K562 (cell line): Measurements from ENCODE around the gene GPR142. TPM values are rescaled to one million over a fixed set of nuclear protein-coding genes. Genes with fewer than 3 reads are reported as not detected.

Source experiments
- ATAC-seq: fragments of 200-7000 bp; cut with Tn5 transposase; 3 replicates; pipeline ENCODE4 v1.9.1; 2020; ENCODE audit warnings: moderate library complexity
- BruUV-seq: library from RNA; stranded (reverse); fragments of 400-500 nt; replicated peaks from 2 replicates; lab custom pipeline; 2021; lab: Mats Ljungman, UMichigan
- CTCF ChIA-PET: fragments of 300-600 bp; formaldehyde crosslinking; extraction: SDS; loops from one replicate; lab custom pipeline; 2021; ENCODE audit warnings: low intra/inter-chr PET ratio; lab: Yijun Ruan, JAX
- POLR2A ChIA-PET: fragments of 300-600, 350-650 bp; sonication (Branson Sonifier 250); formaldehyde crosslinking; extraction: SDS; loops from one replicate; lab custom pipeline; 2021; ENCODE audit warnings: antibody characterized with exemption, inconsistent platforms; lab: Yijun Ruan, JAX
- DNase-seq, 4 experiments: peaks; one replicate each; pipeline versions ENCODE4 v3.0.0 to v3.0.0-alpha.2; 2011 to 2018; ENCODE audit warnings: low spot score in 3 of 4, mixed read lengths in 3 of 4; ENCODE audit errors: extremely low read depth in 1 of 4
- FAIRE-seq: peaks from 2 replicates; lab custom pipeline; 2011; peaks lifted over from hg19 to GRCh38; lab: Jason Lieb, UNC
- H2AFZ ChIP-seq: 2 replicates; pipeline ENCODE4 v1.6.0; 2011; ENCODE audit warnings: low read depth, low read length, control low read depth, inconsistent platforms
- H3K27ac ChIP-seq: fragments of 200-600 bp; 3 replicates; pipeline ENCODE4 v1.8.0; 2011; ENCODE audit warnings: low read depth, mild to moderate bottlenecking, control low read depth, inconsistent platforms, low read length, moderate library complexity, mixed read lengths; ENCODE audit errors: extremely low read depth
- H3K27me3 ChIP-seq, 2 experiments: fragments of 300-600 bp in 1 of 2; 2 replicates in 1 of 2; 3 replicates in 1 of 2; pipeline versions ENCODE4 v1.6.0 to v1.8.0; 2011; ENCODE audit warnings: inconsistent platforms in 2 of 2, low read length in 2 of 2, mild to moderate bottlenecking in 1 of 2, mixed read lengths in 1 of 2, moderate library complexity in 1 of 2; ENCODE audit not compliant: control insufficient read depth in 2 of 2, insufficient read depth in 2 of 2
- H3K36me3 ChIP-seq: fragments of 300-600 bp; 3 replicates; pipeline ENCODE4 v1.8.0; 2011; ENCODE audit warnings: mild to moderate bottlenecking, low read length, inconsistent platforms; ENCODE audit not compliant: control insufficient read depth, insufficient read depth
- H3K4me1 ChIP-seq, 2 experiments: fragments of 200-600 bp in 1 of 2; replicated peaks in 1 of 2; 2 replicates in 1 of 2; 3 replicates in 1 of 2; pipeline versions ENCODE4 v1.5.1 to v1.8.0; 2011; ENCODE audit warnings: inconsistent platforms in 2 of 2, low read length in 2 of 2, mild to moderate bottlenecking in 1 of 2, mixed read lengths in 1 of 2, moderate library complexity in 1 of 2; ENCODE audit not compliant: control insufficient read depth in 2 of 2, insufficient read depth in 2 of 2
- H3K4me2 ChIP-seq: 2 replicates; pipeline ENCODE4 v1.6.1; 2011; ENCODE audit warnings: low read length, control low read depth, inconsistent platforms, mixed read lengths; ENCODE audit not compliant: insufficient read depth
- H3K4me3 ChIP-seq: fragments of 200-600 bp; sonication (generic), shearing (Covaris generic); 2 replicates; pipeline ENCODE4 v1.5.1; 2016; ENCODE audit warnings: control low read depth, inconsistent platforms
- H3K79me2 ChIP-seq: fragments of 200-600 bp; 3 replicates; pipeline ENCODE4 v1.8.0; 2011; ENCODE audit warnings: low read length, inconsistent platforms; ENCODE audit not compliant: control insufficient read depth, insufficient read depth
- H3K9ac ChIP-seq, 2 experiments: 2 replicates each; pipeline versions ENCODE4 v1.6.0 to v1.6.1; 2011; ENCODE audit warnings: low read depth in 2 of 2, low read length in 2 of 2, control low read depth in 1 of 2, inconsistent platforms in 1 of 2, mild to moderate bottlenecking in 1 of 2, mixed read lengths in 1 of 2; ENCODE audit not compliant: insufficient read depth in 1 of 2
- H3K9me1 ChIP-seq: one replicate; pipeline ENCODE4 v1.6.0; 2011; ENCODE audit warnings: inconsistent platforms, mild to moderate bottlenecking, low read length, moderate library complexity; ENCODE audit not compliant: control insufficient read depth, insufficient read depth
- H3K9me3 ChIP-seq: replicated peaks from 2 replicates; pipeline ENCODE4 v1.5.1; 2011; ENCODE audit warnings: low read depth, low read length, inconsistent platforms; ENCODE audit not compliant: control insufficient read depth, insufficient read depth
- H4K20me1 ChIP-seq: replicated peaks from 2 replicates; pipeline ENCODE4 v1.6.1; 2011; ENCODE audit warnings: low read length, inconsistent platforms, mixed read lengths; ENCODE audit not compliant: control insufficient read depth, insufficient read depth
- ARHGAP35 ChIP-seq: fragments of 450-650 bp; IDR thresholded peaks from 2 replicates; pipeline ENCODE4 v1.6.1; 2018; ENCODE audit not compliant: partially characterized antibody
- CEBPB ChIP-seq: fragments of 450-650 bp; IDR thresholded peaks from 2 replicates; pipeline ENCODE4 v1.6.1; 2016; ENCODE audit warnings: missing genetic modification characterization, missing compliant biosample characterization
- CEBPG ChIP-seq, 3 experiments: fragments of 200-800 bp in 1 of 3; sonication (Bioruptor generic) in 1 of 3; sonication (generic) in 1 of 3; formaldehyde crosslinking in 1 of 3; IDR thresholded peaks in 2 of 3; conservative IDR thresholded peaks in 1 of 3; 2 replicates each; pipeline versions ENCODE4 v1.6.1 to v1.8.0; 2016 to 2022; ENCODE audit warnings: missing compliant biosample characterization in 2 of 3, missing genetic modification characterization in 2 of 3, mild to moderate bottlenecking in 1 of 3, missing genetic modification reagents in 1 of 3
- CSDE1 ChIP-seq, 2 experiments: fragments of 450-650 bp; IDR thresholded peaks; 2 replicates each; pipeline ENCODE4 v1.6.1; 2016; ENCODE audit warnings: mild to moderate bottlenecking in 1 of 2
- GATA2 ChIP-seq: sonication (generic); formaldehyde crosslinking; IDR thresholded peaks from 2 replicates; pipeline ENCODE4 v1.4.0; 2020; ENCODE audit warnings: mild to moderate bottlenecking, missing genetic modification reagents
- HCFC1 ChIP-seq: IDR thresholded peaks from 2 replicates; pipeline ENCODE4 v1.6.1; 2012; ENCODE audit warnings: low read depth, low read length, improper control_type of control experiment
- MAFK ChIP-seq: IDR thresholded peaks from 2 replicates; pipeline ENCODE4 v1.6.1; 2011; ENCODE audit warnings: low read length, improper control_type of control experiment
- MAX ChIP-seq: sonication (generic); formaldehyde crosslinking; IDR thresholded peaks from 2 replicates; pipeline ENCODE4 v1.9.0; 2022; ENCODE audit warnings: mild to moderate bottlenecking, missing genetic modification reagents
- NCOA6 ChIP-seq: fragments of 450-650 bp; IDR thresholded peaks from 2 replicates; pipeline ENCODE4 v1.6.1; 2017; ENCODE audit warnings: mild to moderate bottlenecking
- NR3C1 ChIP-seq: sonication (generic); formaldehyde crosslinking; IDR thresholded peaks from 2 replicates; pipeline ENCODE4 v1.8.1; 2022; ENCODE audit warnings: missing genetic modification reagents
- PPARD ChIP-seq: fragments of 250-450 bp; sonication (Bioruptor Pico); IDR thresholded peaks from 2 replicates; pipeline ENCODE4 v1.8.0; 2022; ENCODE audit warnings: inconsistent platforms, mild to moderate bottlenecking, moderate library complexity
- SAP30 ChIP-seq: fragments of 200-600 bp; sonication (generic); IDR thresholded peaks from 2 replicates; pipeline ENCODE4 v1.6.1; 2012; ENCODE audit warnings: borderline replicate concordance, low read depth, mild to moderate bottlenecking, moderate library complexity, low read length, control low read depth, inconsistent platforms; ENCODE audit not compliant: insufficient read depth, poor library complexity, severe bottlenecking
- SMARCA4 ChIP-seq: fragments of 450-650 bp; IDR thresholded peaks from 2 replicates; pipeline ENCODE4 v1.6.1; 2016
- SRF ChIP-seq, 2 experiments: fragments of 250-450, 450-650 bp in 1 of 2; sonication (Bioruptor Pico) in 1 of 2; sonication (generic) in 1 of 2; formaldehyde crosslinking; IDR thresholded peaks; 2 replicates each; pipeline versions ENCODE4 v1.5.0 to v1.5.1; 2020 to 2022; ENCODE audit warnings: mild to moderate bottlenecking in 1 of 2, missing genetic modification reagents in 1 of 2
- TEAD4 ChIP-seq, 2 experiments: sonication (generic) in 1 of 2; formaldehyde crosslinking in 1 of 2; IDR thresholded peaks; 2 replicates each; pipeline versions ENCODE4 v1.6.1 to v1.8.0; 2012 to 2022; ENCODE audit warnings: borderline replicate concordance in 1 of 2, inconsistent platforms in 1 of 2, low read length in 1 of 2, mild to moderate bottlenecking in 1 of 2, missing genetic modification reagents in 1 of 2
- ZNF41 ChIP-seq: fragments of 250-450 bp; sonication (Bioruptor Pico); conservative IDR thresholded peaks from 2 replicates; pipeline ENCODE4 v1.4.0; 2020; ENCODE audit warnings: mild to moderate bottlenecking
- ZNF696 ChIP-seq: fragments of 250-450 bp; sonication (Bioruptor Pico); conservative IDR thresholded peaks from 2 replicates; pipeline ENCODE4 v1.4.0; 2020; ENCODE audit warnings: mild to moderate bottlenecking, moderate library complexity
- ZNF830 ChIP-seq: fragments of 250-450 bp; sonication (Bioruptor Pico); IDR thresholded peaks from 2 replicates; pipeline ENCODE4 v1.5.0; 2021; ENCODE audit warnings: mild to moderate bottlenecking
- WGBS: fragments of 100-300 bp; shearing (Covaris generic); methylation state at CpG from one replicate; pipeline ENCODE4 v1.1.6; 2016; ENCODE audit warnings: low coverage, mixed read lengths; ENCODE audit not compliant: insufficient coverage; ENCODE audit errors: missing lambda C conversion rate; 5-methylcytosine and 5-hydroxymethylcytosine counted together
- in situ Hi-C: fragments of 300-500 bp; cut with MboI; formaldehyde crosslinking; loops from 4 replicates; pipeline ENCODE4 v1.15.0; 2018; ENCODE audit warnings: inconsistent platforms, mixed read lengths
- intact Hi-C: fragments of 100-400 bp; cut with micrococcal nuclease; formaldehyde crosslinking; loops from 2 replicates; pipeline ENCODE4 v1.14.2; 2022
- polyA plus RNA-seq, 8 experiments: library from polyadenylated mRNA; depleted of rRNA in 4 of 8; stranded (reverse) in 5 of 8; unstranded in 3 of 8; fragments of >200 nt; fragmentation: Nextera tagmentation in 2 of 8; fragmentation: Illumina TruSeq in 1 of 8; extraction: Ambion mirVana in 2 of 8; extraction: Trizol in 1 of 8; gene quantifications; 2 replicates each; pipeline versions ENCODE4 v1.2.1 to v1.2.3, GENCODE V29; 2011 to 2014; ENCODE audit warnings: inconsistent platforms in 1 of 8, missing spikeins in 1 of 8
- total RNA-seq, 7 experiments: library from RNA; depleted of rRNA in 6 of 7; stranded (reverse); fragments of >200 nt in 6 of 7; fragmentation: Illumina TruSeq in 2 of 7; extraction: Trizol in 2 of 7; gene quantifications; 2 replicates each; pipeline versions ENCODE4 v1.2.1 to v1.2.3, GENCODE V29; 2011 to 2021; ENCODE audit warnings: low replicate concordance in 1 of 7

Gene GPR142
- total and polyA plus RNA-seq, 9 of the 15 experiments (the other 6 are each of a cell fraction or from before 2014, with no cell fraction given): not detected

- in situ Hi-C loops (no loop called here), intact Hi-C loops (no loop called here)
- ChIA-PET POLR2A (interaction anchor here (0.9 kb wide), 1 partner anchor 126 kb away, joined by 5 read pairs; no protein-coding TSS in a partner anchor), CTCF (interaction anchor here (4.6 kb wide), 1 partner anchor 110 kb away, joined by 37 read pairs; no protein-coding TSS in a partner anchor)
- Histone ChIP-seq H3K27me3 (peaks cover 24 to 49% of the 10 kb centered on the region in 2 experiments; a peak in 3 of 5 replicates), H3K27ac (no peak overlapping the region), H3K4me1 (peaks cover 0 to 10% of the 10 kb centered on the region in 2 experiments; a peak in 4 of 5 replicates), H3K4me2 (no peak overlapping the region), H3K4me3 (no peak overlapping the region), H2AFZ (no peak overlapping the region), H3K9ac (no peak overlapping the region), H3K79me2 (no peaks in the 10 kb centered on the region), H3K9me3 (no peaks in the 10 kb centered on the region), H3K9me1 (no peaks in the 10 kb centered on the region), H3K36me3 (no peaks in the 10 kb centered on the region), H4K20me1 (no peaks in the 10 kb centered on the region)
- FAIRE-seq: no peak
- ATAC-seq: no peak
- no peak for DNase-seq
- BruUV-seq: no TSS peak
- 0% methylated on average over 5 of the region's 5 CpGs for WGBS
- TF ChIP-seq MAFK: no peak
- no peak for TF ChIP-seq MAX (CRISPR knock-in tag)
- no peak for TF ChIP-seq ZNF696
- TF ChIP-seq NR3C1 (CRISPR knock-in tag): no peak
- TF ChIP-seq TEAD4 (IDR thresholded peaks at IDR 0.05; ENCODE audit: low read length): no peak
- no peak for TF ChIP-seq TEAD4 (CRISPR knock-in tag; IDR thresholded peaks at IDR 0.05; ENCODE audit: borderline replicate concordance)
- TF ChIP-seq SRF (CRISPR knock-in tag; IDR thresholded peaks at IDR 0.05): no peak
- TF ChIP-seq CEBPG (CRISPR knock-in tag; IDR thresholded peaks at IDR 0.05): no peak
- TF ChIP-seq CEBPG (tag; conservative IDR thresholded peaks at IDR 0.05 in 1 of 2, IDR thresholded peaks at IDR 0.05 in 1 of 2): 0 out of 4 replicates have a peak, but pooled peaks of 1 of the 2 experiments have one; percentile 14
- no peak for TF ChIP-seq PPARD (CRISPR knock-in tag)
- TF ChIP-seq ZNF830 (CRISPR knock-in tag): no peak
- TF ChIP-seq GATA2 (CRISPR knock-in tag): no peak
- no peak for TF ChIP-seq HCFC1
- no peak for TF ChIP-seq ARHGAP35
- TF ChIP-seq NCOA6: no peak
- TF ChIP-seq SAP30: no peak
- no peak for TF ChIP-seq SMARCA4
- TF ChIP-seq ZNF41 (CRISPR knock-in tag): no peak
- TF ChIP-seq CEBPB (tag): 0 out of 2 replicates have a peak, but pooled peaks have one; percentile 36
- TF ChIP-seq CSDE1 (IDR thresholded peaks at IDR 0.05): no peak
Measured at GRCh38 chr17:74383141-74383540, 15.8 kb downstream of the GPR142 start.
